Naive B cell (primary cell): ENCODE measurements around the gene ERH. TPM values are rescaled to one million over a fixed set of nuclear protein-coding genes. Genes with fewer than 3 reads are reported as not detected.
A peak's percentile ranks its signal among the peaks of the same experiment; 100 is the strongest.

Source experiments
- ATAC-seq, 2 donors: fragments of 150-1000 bp; cut with Tn5 transposase; 2 replicates each; pipeline ENCODE4 v1.10.0; 2021; ENCODE audit warnings: low read depth in 2 of 2, mild to moderate bottlenecking in 2 of 2, moderate library complexity in 2 of 2
- DNase-seq: peaks from one replicate; pipeline ENCODE4 v3.0.0; 2022
- H3K27ac Mint-ChIP-seq, 6 donors: one replicate each; pipeline ENCODE4 v1.8.0; 2020 to 2022; ENCODE audit warnings: mild to moderate bottlenecking in 6 of 6, mixed read lengths in 6 of 6, moderate library complexity in 5 of 6, inconsistent platforms in 2 of 6
- H3K27me3 Mint-ChIP-seq, 3 donors: one replicate each; pipeline ENCODE4 v1.8.0; 2021 to 2022; ENCODE audit warnings: mixed read lengths in 3 of 3, mild to moderate bottlenecking in 1 of 3
- H3K36me3 Mint-ChIP-seq, 2 donors: one replicate each; pipeline ENCODE4 v1.8.0; 2020 to 2022; ENCODE audit warnings: mixed read lengths in 2 of 2, inconsistent platforms in 1 of 2, mild to moderate bottlenecking in 1 of 2
- H3K4me1 Mint-ChIP-seq, 3 donors: one replicate each; pipeline ENCODE4 v1.8.0; 2020 to 2022; ENCODE audit warnings: mixed read lengths in 3 of 3, inconsistent platforms in 1 of 3, mild to moderate bottlenecking in 1 of 3, moderate library complexity in 1 of 3
- H3K4me3 Mint-ChIP-seq, 8 donors: one replicate each; pipeline ENCODE4 v1.8.0; 2020 to 2022; ENCODE audit warnings: mild to moderate bottlenecking in 8 of 8, mixed read lengths in 8 of 8, moderate library complexity in 8 of 8, inconsistent platforms in 2 of 8
- H3K9me3 Mint-ChIP-seq, 7 donors: one replicate each; pipeline ENCODE4 v1.8.0; 2020 to 2022; ENCODE audit warnings: mixed read lengths in 7 of 7, mild to moderate bottlenecking in 5 of 7, inconsistent platforms in 2 of 7, moderate library complexity in 1 of 7
- polyA plus RNA-seq, 6 donors: library from polyadenylated mRNA; unstranded; fragments of 300-500 nt; fragmentation: Illumina TruSeq; gene quantifications; one replicate each; pipeline ENCODE4 v1.2.3, GENCODE V29; 2021; ENCODE audit warnings: low read depth in 6 of 6

The ERH gene
- polyA plus RNA-seq, 6 donors from 2014 or later: 46.0 to 80.3 (median 65.6) TPM

- no peak for ATAC-seq
- Mint-ChIP-seq H3K27ac (no peak overlapping the region), H3K4me3 (no peak overlapping the region), H3K9me3 (no peaks in the 10 kb centered on the region), H3K36me3 (no peaks in the 10 kb centered on the region), H3K4me1 (peaks cover 0 to 6% (median 6%) of the 10 kb centered on the region in 3 donors), H3K27me3 (peaks cover 0 to 25% (median 7%) of the 10 kb centered on the region in 3 donors)
- no peak for DNase-seq
These were observed 51.4 kb downstream of the ERH start for GRCh38 chr14:69346710-69347109.

GRCh38 chr14:69345402-69345801, 52.7 kb downstream of the ERH start:
- H3K36me3 Mint-ChIP-seq: no peaks in the 10 kb centered on the region
- H3K27ac Mint-ChIP-seq: peak overlapping the region in 1 of 6 donors; percentile 63
- no peaks in the 10 kb centered on the region for H3K9me3 Mint-ChIP-seq
- no peak overlapping the region for H3K4me3 Mint-ChIP-seq
- ATAC-seq (no peak), DNase-seq (no peak)
- peaks cover 9 to 33% (median 15%) of the 10 kb centered on the region in 3 donors for H3K27me3 Mint-ChIP-seq
- H3K4me1 Mint-ChIP-seq: no peaks in the 10 kb centered on the region

GRCh38 chr14:69344171-69344570, 53.9 kb downstream of the ERH start:
- Mint-ChIP-seq H3K4me1 (no peaks in the 10 kb centered on the region), H3K36me3 (no peaks in the 10 kb centered on the region), H3K27me3 (peaks cover 15 to 41% (median 20%) of the 10 kb centered on the region in 3 donors), H3K9me3 (no peaks in the 10 kb centered on the region), H3K27ac (no peak overlapping the region), H3K4me3 (no peak overlapping the region)
- ATAC-seq (no peak), DNase-seq (no peak)

GRCh38 chr14:69342928-69343525, 55.1 kb downstream of the ERH start:
- Mint-ChIP-seq H3K4me1 (no peaks in the 10 kb centered on the region), H3K9me3 (no peaks in the 10 kb centered on the region), H3K27me3 (peaks cover 15 to 46% (median 28%) of the 10 kb centered on the region in 3 donors), H3K4me3 (no peak overlapping the region), H3K27ac (no peak overlapping the region), H3K36me3 (no peaks in the 10 kb centered on the region)
- ATAC-seq (no peak), DNase-seq (no peak)

- Mint-ChIP-seq H3K4me1 (no peaks in the 10 kb centered on the region), H3K4me3 (no peak overlapping the region), H3K36me3 (no peaks in the 10 kb centered on the region), H3K27ac (no peak overlapping the region), H3K9me3 (no peaks in the 10 kb centered on the region), H3K27me3 (peaks cover 11 to 44% (median 35%) of the 10 kb centered on the region in 3 donors)
- ATAC-seq: no peak
- DNase-seq: no peak
These were observed 58.7 kb downstream of the ERH start for GRCh38 chr14:69339426-69339825.

- Mint-ChIP-seq H3K9me3 (no peaks in the 10 kb centered on the region), H3K4me3 (peak overlapping the region in 1 of 8 donors; percentile 44), H3K36me3 (no peaks in the 10 kb centered on the region), H3K27me3 (peaks cover 16 to 58% (median 38%) of the 10 kb centered on the region in 3 donors), H3K27ac (no peak overlapping the region), H3K4me1 (no peaks in the 10 kb centered on the region)
- DNase-seq (no peak), ATAC-seq (no peak)
These were observed 60.1 kb downstream of the ERH start for GRCh38 chr14:69337984-69338383.

- Mint-ChIP-seq H3K27me3 (peaks cover 9 to 48% (median 23%) of the 10 kb centered on the region in 3 donors), H3K36me3 (no peaks in the 10 kb centered on the region), H3K4me1 (no peaks in the 10 kb centered on the region), H3K9me3 (no peaks in the 10 kb centered on the region), H3K4me3 (no peak overlapping the region), H3K27ac (no peak overlapping the region)
- DNase-seq (no peak), ATAC-seq (no peak)
These were observed 62.7 kb downstream of the ERH start for GRCh38 chr14:69335371-69335771.

GRCh38 chr14:69334576-69334975, 63.5 kb downstream of the ERH start:
- Mint-ChIP-seq H3K4me3 (no peak overlapping the region), H3K9me3 (no peaks in the 10 kb centered on the region), H3K36me3 (no peaks in the 10 kb centered on the region), H3K27ac (no peak overlapping the region), H3K27me3 (peaks cover 9 to 41% (median 18%) of the 10 kb centered on the region in 3 donors), H3K4me1 (no peaks in the 10 kb centered on the region)
- no peak for ATAC-seq
- no peak for DNase-seq

- Mint-ChIP-seq H3K9me3 (no peaks in the 10 kb centered on the region), H3K27me3 (peaks cover 9 to 34% (median 15%) of the 10 kb centered on the region in 3 donors), H3K4me3 (no peak overlapping the region), H3K27ac (peak overlapping the region in 1 of 6 donors; percentile 21), H3K4me1 (no peaks in the 10 kb centered on the region), H3K36me3 (no peaks in the 10 kb centered on the region)
- DNase-seq (no peak), ATAC-seq (no peak)
These were observed 64.2 kb downstream of the ERH start for GRCh38 chr14:69333791-69334337.

- Mint-ChIP-seq H3K4me1 (no peaks in the 10 kb centered on the region), H3K4me3 (no peak overlapping the region), H3K36me3 (no peaks in the 10 kb centered on the region), H3K9me3 (no peaks in the 10 kb centered on the region), H3K27ac (peak overlapping the region in 1 of 6 donors; percentile 66), H3K27me3 (peaks cover 9 to 28% (median 10%) of the 10 kb centered on the region in 3 donors)
- DNase-seq (no peak), ATAC-seq (no peak)
These were observed 65.2 kb downstream of the ERH start for GRCh38 chr14:69332782-69333395.

- DNase-seq (no peak), ATAC-seq (no peak)
- H3K36me3 Mint-ChIP-seq: no peaks in the 10 kb centered on the region
- H3K4me1 Mint-ChIP-seq: no peaks in the 10 kb centered on the region
- no peaks in the 10 kb centered on the region for H3K9me3 Mint-ChIP-seq
- peaks cover 9 to 29% (median 15%) of the 10 kb centered on the region in 3 donors for H3K27me3 Mint-ChIP-seq
- no peak overlapping the region for H3K4me3 Mint-ChIP-seq
- H3K27ac Mint-ChIP-seq: peak overlapping the region in 1 of 6 donors; percentile 8
These were observed 66.9 kb downstream of the ERH start for GRCh38 chr14:69331206-69331605.
